GM18499 (cell line): ENCODE results near the gene PAQR4.

Experiments
- ATAC-seq: cut with Tn5 transposase; IDR thresholded peaks from one replicate; pipeline ENCODE4 v1.9.1; 2021; ENCODE audit warnings: moderate number of reproducible peaks; ENCODE audit not compliant: insufficient read depth, unreplicated experiment

The PAQR4 gene

GRCh38 chr16:2963723-2964474 lies 5.2 kb upstream of the PAQR4 start, which contains the start of gene KREMEN2:
Gene KREMEN2, plus strand, starts transcription at chr16:2964275. Its CDS starts 246 bp downstream, at chr16:2964521.
- ATAC-seq = no peak

- ATAC-seq = no peak
These were observed 4.4 kb upstream of the PAQR4 start for GRCh38 chr16:2964475-2965336.

GRCh38 chr16:2966043-2966807 lies 2.9 kb upstream of the PAQR4 start:
- no peak for ATAC-seq

GRCh38 chr16:2966808-2967191 lies 2.3 kb upstream of the PAQR4 start:
- no peak for ATAC-seq

GRCh38 chr16:2967211-2967631 lies 1.9 kb upstream of the PAQR4 start:
- no peak for ATAC-seq

GRCh38 chr16:2967721-2968161 lies 1.4 kb upstream of the PAQR4 start:
- no peak for ATAC-seq

GRCh38 chr16:2968368-2968737 lies 795 bp upstream of the PAQR4 start:
- no peak for ATAC-seq

- no peak for ATAC-seq
These were observed 685 bp downstream of the PAQR4 start for GRCh38 chr16:2969545-2970521.

- no peak for ATAC-seq
These were observed 1.4 kb downstream of the PAQR4 start for GRCh38 chr16:2970563-2970962.

GRCh38 chr16:2971134-2971984 lies 2.2 kb downstream of the PAQR4 start:
- no peak for ATAC-seq

GRCh38 chr16:2971985-2972784 lies 3.0 kb downstream of the PAQR4 start:
- ATAC-seq = no peak

GRCh38 chr16:2973093-2973492 lies 3.9 kb downstream of the PAQR4 start:
- ATAC-seq = no peak

- ATAC-seq = no peak
These were observed 4.6 kb downstream of the PAQR4 start for GRCh38 chr16:2973605-2974318.

- no peak for ATAC-seq
These were observed 5.3 kb downstream of the PAQR4 start for GRCh38 chr16:2974319-2975056.

GRCh38 chr16:2975161-2975795 lies 6.1 kb downstream of the PAQR4 start:
- ATAC-seq = no peak

GRCh38 chr16:2976201-2976600 lies 7.1 kb downstream of the PAQR4 start:
- no peak for ATAC-seq
